SK-N-SH (cell line): ENCODE measurements around the gene RAB5IF. TPM values are rescaled to one million over a fixed set of nuclear protein-coding genes. Genes with fewer than 3 reads are reported as not detected.

ENCODE experiments used
- CTCF ChIA-PET: fragments of 300-600, 350-600 bp; formaldehyde crosslinking; extraction: SDS; loops from one replicate; lab custom pipeline; 2021; lab: Yijun Ruan, JAX
- POLR2A ChIA-PET: fragments of 350-600 bp; sonication (Branson Sonifier 250); formaldehyde crosslinking; extraction: SDS; loops from one replicate; lab custom pipeline; 2020; ENCODE audit warnings: antibody characterized with exemption, inconsistent platforms; lab: Yijun Ruan, JAX
- DNase-seq: peaks from one replicate; pipeline ENCODE4 v3.0.0; 2012
- H2AFZ ChIP-seq: fragments of 200-600 bp; sonication (generic); 2 replicates; pipeline ENCODE4 v1.8.1; 2016; ENCODE audit warnings: antibody characterized with exemption, mild to moderate bottlenecking, low read depth
- H3F3A ChIP-seq: fragments of 200-600 bp; sonication (generic); replicated peaks from 2 replicates; pipeline ENCODE3; 2016; ENCODE audit warnings: antibody characterized with exemption, mild to moderate bottlenecking; ENCODE audit not compliant: insufficient read depth
- H3K27ac ChIP-seq, 2 experiments: fragments of 200-500 bp in 1 of 2; fragments of 200-600 bp in 1 of 2; sonication (Bioruptor generic) in 1 of 2; sonication (generic), shearing (Covaris generic) in 1 of 2; 2 replicates each; pipeline versions ENCODE4 v1.5.1 to v1.6.1; 2014 to 2016; ENCODE audit warnings: low read depth in 2 of 2, inconsistent platforms in 1 of 2, low read length in 1 of 2, mild to moderate bottlenecking in 1 of 2, mixed read lengths in 1 of 2
- H3K27me3 ChIP-seq: fragments of 200-600 bp; sonication (generic), shearing (Covaris generic); 2 replicates; pipeline ENCODE4 v1.6.1; 2016; ENCODE audit warnings: mixed run types; ENCODE audit not compliant: insufficient read depth
- H3K36me3 ChIP-seq, 2 experiments: fragments of 200-500 bp in 1 of 2; fragments of 200-600 bp in 1 of 2; sonication (Bioruptor generic) in 1 of 2; sonication (generic) in 1 of 2; replicated peaks in 1 of 2; 2 replicates each; pipeline versions ENCODE3 to v1.5.1; 2014 to 2016; ENCODE audit warnings: low read length in 1 of 2, mild to moderate bottlenecking in 1 of 2; ENCODE audit not compliant: insufficient read depth in 2 of 2, control insufficient read depth in 1 of 2
- H3K4me1 ChIP-seq, 2 experiments: fragments of 200-500 bp in 1 of 2; fragments of 200-600 bp in 1 of 2; sonication (Bioruptor generic) in 1 of 2; sonication (generic), shearing (Covaris generic) in 1 of 2; 2 replicates each; pipeline versions ENCODE4 v1.5.1 to v1.6.1; 2014 to 2016; ENCODE audit warnings: low read depth in 1 of 2, low read length in 1 of 2, mixed run types in 1 of 2; ENCODE audit not compliant: insufficient read depth in 2 of 2, control insufficient read depth in 1 of 2
- H3K4me2 ChIP-seq: fragments of 200-600 bp; sonication (generic), shearing (Covaris generic); 2 replicates; pipeline ENCODE4 v1.6.1; 2017; ENCODE audit warnings: mixed run types
- H3K4me3 ChIP-seq, 2 experiments: fragments of 200-500 bp in 1 of 2; fragments of 200-600 bp in 1 of 2; sonication (Bioruptor generic) in 1 of 2; sonication (generic), shearing (Covaris generic) in 1 of 2; 2 replicates each; pipeline versions ENCODE4 v1.5.1 to v1.8.1; 2014 to 2016; ENCODE audit warnings: low read depth in 2 of 2, inconsistent platforms in 1 of 2, low read length in 1 of 2, mild to moderate bottlenecking in 1 of 2, mixed read lengths in 1 of 2, moderate library complexity in 1 of 2
- H3K79me2 ChIP-seq: fragments of 200-600 bp; sonication (generic); 2 replicates; pipeline ENCODE4 v1.8.1; 2017; ENCODE audit warnings: mild to moderate bottlenecking; ENCODE audit not compliant: insufficient read depth
- H3K9ac ChIP-seq: fragments of 200-600 bp; sonication (generic); 2 replicates; pipeline ENCODE4 v1.6.1; 2017; ENCODE audit warnings: mixed run types
- H3K9me2 ChIP-seq: fragments of 200-600 bp; sonication (generic); 2 replicates; pipeline ENCODE4 v1.6.1; 2017; ENCODE audit warnings: mixed run types
- H3K9me3 ChIP-seq: fragments of 200-600 bp; sonication (generic); 2 replicates; pipeline ENCODE4 v1.6.1; 2017; ENCODE audit warnings: mixed run types, mild to moderate bottlenecking, moderate library complexity
- H4K20me1 ChIP-seq: fragments of 200-600 bp; sonication (generic); 2 replicates; pipeline ENCODE4 v1.6.1; 2017; ENCODE audit warnings: mild to moderate bottlenecking, mixed run types; ENCODE audit not compliant: insufficient read depth
- CHD2 ChIP-seq: fragments of 150-350 bp; IDR thresholded peaks from 2 replicates; pipeline ENCODE4 v1.6.1; 2018; ENCODE audit warnings: low read length; ENCODE audit not compliant: partially characterized antibody
- ELF1 ChIP-seq: IDR thresholded peaks from 2 replicates; pipeline ENCODE4 v1.4.0; 2012
- EP300 ChIP-seq, 2 experiments: IDR thresholded peaks; 2 replicates each; pipeline versions ENCODE4 v1.4.0 to v1.6.1; 2012; ENCODE audit warnings: borderline replicate concordance in 1 of 2, low read depth in 1 of 2, low read length in 1 of 2
- FOSL2 ChIP-seq: IDR thresholded peaks from 2 replicates; pipeline ENCODE4 v1.4.0; 2012; ENCODE audit warnings: low read depth, mild to moderate bottlenecking, moderate library complexity, borderline replicate concordance
- FOXM1 ChIP-seq: IDR thresholded peaks from 2 replicates; pipeline ENCODE4 v1.4.0; 2012; ENCODE audit warnings: low read depth, mild to moderate bottlenecking
- GABPA ChIP-seq: IDR thresholded peaks from 2 replicates; pipeline ENCODE4 v1.4.0; 2012; ENCODE audit warnings: low read depth, mild to moderate bottlenecking
- GATA2 ChIP-seq: sonication (generic); formaldehyde crosslinking; IDR thresholded peaks from 2 replicates; pipeline ENCODE4 v1.5.0; 2020; ENCODE audit warnings: mild to moderate bottlenecking, missing genetic modification reagents
- JUND ChIP-seq: IDR thresholded peaks from 2 replicates; pipeline ENCODE4 v1.4.0; 2012
- MEF2A ChIP-seq: IDR thresholded peaks from 2 replicates; pipeline ENCODE4 v1.4.0; 2012; ENCODE audit warnings: low read depth, borderline replicate concordance
- MXI1 ChIP-seq: IDR thresholded peaks from 2 replicates; pipeline ENCODE4 v1.6.1; 2012; ENCODE audit warnings: mild to moderate bottlenecking, low read depth, low read length, improper control_type of control experiment
- NFIC ChIP-seq: IDR thresholded peaks from 2 replicates; pipeline ENCODE4 v1.4.0; 2012; ENCODE audit warnings: borderline replicate concordance
- NRF1 ChIP-seq: IDR thresholded peaks from 2 replicates; pipeline ENCODE4 v1.6.1; 2012; ENCODE audit warnings: low read depth, mild to moderate bottlenecking, low read length
- POLR2AphosphoS5 ChIP-seq: IDR thresholded peaks from 2 replicates; pipeline ENCODE4 v1.6.1; 2012; ENCODE audit warnings: low read depth, low read length
- RCOR1 ChIP-seq: fragments of 150-350 bp; IDR thresholded peaks from 2 replicates; pipeline ENCODE4 v1.6.1; 2017; ENCODE audit warnings: antibody characterized with exemption, low read length
- RFX5 ChIP-seq: IDR thresholded peaks from 2 replicates; pipeline ENCODE4 v1.6.1; 2012; ENCODE audit warnings: mild to moderate bottlenecking, improper control_type of control experiment, low read length
- RXRA ChIP-seq: IDR thresholded peaks from 2 replicates; pipeline ENCODE4 v1.4.0; 2012; ENCODE audit warnings: low read depth, mild to moderate bottlenecking, borderline replicate concordance
- SIN3A ChIP-seq: IDR thresholded peaks from 2 replicates; pipeline ENCODE4 v1.6.1; 2012; ENCODE audit warnings: low read depth, mild to moderate bottlenecking, low read length, moderate library complexity, borderline replicate concordance
- SMC3 ChIP-seq: IDR thresholded peaks from 2 replicates; pipeline ENCODE4 v1.6.1; 2012; ENCODE audit warnings: low read depth, low read length, improper control_type of control experiment
- TCF12 ChIP-seq: IDR thresholded peaks from 2 replicates; pipeline ENCODE4 v1.4.0; 2012
- TEAD4 ChIP-seq: IDR thresholded peaks from 2 replicates; pipeline ENCODE4 v1.4.0; 2012; ENCODE audit warnings: mild to moderate bottlenecking, borderline replicate concordance; ENCODE audit not compliant: insufficient read depth
- YY1 ChIP-seq: IDR thresholded peaks from 2 replicates; pipeline ENCODE4 v1.4.0; 2012; ENCODE audit warnings: low read depth, mild to moderate bottlenecking
- WGBS: methylation state at CpG from one replicate; pipeline ENCODE4 v1.1.6; 2017; ENCODE audit warnings: low lambda C conversion rate; 5-methylcytosine and 5-hydroxymethylcytosine counted together
- polyA plus RNA-seq, 3 experiments: library from polyadenylated mRNA; depleted of rRNA; stranded (reverse); fragments of >200 nt; gene quantifications; 2 replicates each; pipeline ENCODE4 v1.2.3, GENCODE V29; 2012
- TF ChIP-seq, protein P1 (sequence below): IDR thresholded peaks from 2 replicates; pipeline ENCODE4 v1.4.0; 2012; ENCODE audit warnings: low read depth, borderline replicate concordance
- TF ChIP-seq, protein P2 (sequence below): fragments of 200-600 bp; sonication (generic); IDR thresholded peaks from 2 replicates; pipeline ENCODE4 v1.6.1; 2017; ENCODE audit warnings: antibody characterized with exemption, mild to moderate bottlenecking, moderate library complexity
- TF ChIP-seq, protein P3 (sequence below): fragments of 150-350 bp; IDR thresholded peaks from 2 replicates; pipeline ENCODE4 v1.6.1; 2016; ENCODE audit warnings: mild to moderate bottlenecking, low read depth, low read length

RAB5IF gene
- polyA plus RNA-seq, 1 of the 3 experiments (the other 2 are of a cell fraction), result 91.1 TPM

DNA sequence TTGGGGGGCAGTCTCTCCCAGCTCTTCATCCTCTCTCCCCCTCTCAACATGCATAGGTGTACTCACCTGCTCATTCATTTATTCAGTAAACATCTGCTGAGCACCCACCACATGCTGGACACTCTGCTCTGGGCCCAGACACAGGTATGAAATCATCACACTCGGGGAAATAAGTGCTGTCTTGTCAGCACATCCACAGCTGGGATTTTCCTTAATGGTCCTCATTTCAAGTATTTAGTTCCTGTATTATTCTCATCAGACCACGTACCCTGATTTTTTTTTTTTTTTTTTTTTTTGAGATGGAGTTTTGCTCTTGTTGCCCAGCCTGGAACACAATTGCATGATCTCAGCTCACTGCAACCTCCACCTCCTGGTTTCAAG, 19.4 kb downstream of the RAB5IF start:
- ChIA-PET POLR2A (no interaction called here), CTCF (interaction anchor here (0.6 to 2.2 kb wide), 2 partner anchors 13 to 15 kb away, joined by 3 to 9 read pairs; no protein-coding TSS in a partner anchor)
- H3K4me3 ChIP-seq, result no peak overlapping the region
- no peak for TF ChIP-seq TCF12
- no peak for TF ChIP-seq NFIC
- no peak for TF ChIP-seq FOXM1
- no peak for TF ChIP-seq SMC3
- TF ChIP-seq MXI1, result no peak
- TF ChIP-seq GABPA, result no peak
- TF ChIP-seq YY1, result no peak
- TF ChIP-seq NRF1, result no peak
- TF ChIP-seq GATA2 (CRISPR knock-in tag), result no peak
- TF ChIP-seq EP300 (IDR thresholded peaks at IDR 0.05; ENCODE audit: borderline replicate concordance in 1 of 2, low read depth in 1 of 2, low read length in 1 of 2), result no peak
- TF ChIP-seq, protein P1, sequence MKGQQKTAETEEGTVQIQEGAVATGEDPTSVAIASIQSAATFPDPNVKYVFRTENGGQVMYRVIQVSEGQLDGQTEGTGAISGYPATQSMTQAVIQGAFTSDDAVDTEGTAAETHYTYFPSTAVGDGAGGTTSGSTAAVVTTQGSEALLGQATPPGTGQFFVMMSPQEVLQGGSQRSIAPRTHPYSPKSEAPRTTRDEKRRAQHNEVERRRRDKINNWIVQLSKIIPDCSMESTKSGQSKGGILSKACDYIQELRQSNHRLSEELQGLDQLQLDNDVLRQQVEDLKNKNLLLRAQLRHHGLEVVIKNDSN, result no peak
- no peaks in the 10 kb centered on the region for H3K36me3 ChIP-seq
- no peak overlapping the region for H3K27ac ChIP-seq
- no peaks in the 10 kb centered on the region for H3K9me2 ChIP-seq
- H4K20me1 ChIP-seq, result no peaks in the 10 kb centered on the region
- H3K4me1 ChIP-seq, result no peaks in the 10 kb centered on the region
- H3K9me3 ChIP-seq, result no peaks in the 10 kb centered on the region
- no peak overlapping the region for H3K9ac ChIP-seq
- no peak for DNase-seq
- H2AFZ ChIP-seq, result no peak overlapping the region
- no peaks in the 10 kb centered on the region for H3F3A ChIP-seq
- H3K27me3 ChIP-seq, result no peaks in the 10 kb centered on the region
- no peak overlapping the region for H3K4me2 ChIP-seq
- WGBS, result 82% methylated on average over 2 of the region's 2 CpGs
- no peaks in the 10 kb centered on the region for H3K79me2 ChIP-seq

DNA sequence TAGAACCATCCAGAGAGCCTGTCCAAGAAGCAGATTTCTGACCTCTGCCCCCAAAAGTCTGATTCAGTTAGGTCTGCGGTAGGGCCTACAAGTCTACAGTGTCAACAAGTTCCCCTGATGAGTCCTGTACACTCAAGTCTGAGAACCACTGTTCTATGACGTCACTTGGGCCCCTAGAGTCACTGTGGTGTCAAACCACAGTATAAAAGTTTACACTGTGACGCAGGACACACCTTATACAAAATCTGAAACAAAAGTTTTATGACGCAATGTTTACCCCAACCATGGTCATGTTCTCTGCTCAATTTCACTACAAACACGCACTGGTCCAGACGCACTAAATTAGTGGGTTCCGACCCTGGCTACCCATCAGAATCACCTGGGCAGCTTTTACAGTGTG, 22.5 kb downstream of the RAB5IF start:
- H3K4me3 ChIP-seq, result no peak overlapping the region
- H3K9me2 ChIP-seq, result no peaks in the 10 kb centered on the region
- no peaks in the 10 kb centered on the region for H3K4me1 ChIP-seq
- no peak for TF ChIP-seq JUND
- no peak for TF ChIP-seq POLR2AphosphoS5
- TF ChIP-seq FOSL2, result no peak
- TF ChIP-seq SMC3, result no peak
- no peak for TF ChIP-seq EP300 (IDR thresholded peaks at IDR 0.05; ENCODE audit: borderline replicate concordance in 1 of 2, low read depth in 1 of 2, low read length in 1 of 2)
- TF ChIP-seq, protein P2, sequence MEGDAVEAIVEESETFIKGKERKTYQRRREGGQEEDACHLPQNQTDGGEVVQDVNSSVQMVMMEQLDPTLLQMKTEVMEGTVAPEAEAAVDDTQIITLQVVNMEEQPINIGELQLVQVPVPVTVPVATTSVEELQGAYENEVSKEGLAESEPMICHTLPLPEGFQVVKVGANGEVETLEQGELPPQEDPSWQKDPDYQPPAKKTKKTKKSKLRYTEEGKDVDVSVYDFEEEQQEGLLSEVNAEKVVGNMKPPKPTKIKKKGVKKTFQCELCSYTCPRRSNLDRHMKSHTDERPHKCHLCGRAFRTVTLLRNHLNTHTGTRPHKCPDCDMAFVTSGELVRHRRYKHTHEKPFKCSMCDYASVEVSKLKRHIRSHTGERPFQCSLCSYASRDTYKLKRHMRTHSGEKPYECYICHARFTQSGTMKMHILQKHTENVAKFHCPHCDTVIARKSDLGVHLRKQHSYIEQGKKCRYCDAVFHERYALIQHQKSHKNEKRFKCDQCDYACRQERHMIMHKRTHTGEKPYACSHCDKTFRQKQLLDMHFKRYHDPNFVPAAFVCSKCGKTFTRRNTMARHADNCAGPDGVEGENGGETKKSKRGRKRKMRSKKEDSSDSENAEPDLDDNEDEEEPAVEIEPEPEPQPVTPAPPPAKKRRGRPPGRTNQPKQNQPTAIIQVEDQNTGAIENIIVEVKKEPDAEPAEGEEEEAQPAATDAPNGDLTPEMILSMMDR, result no peak
- TF ChIP-seq ELF1, result no peak
- TF ChIP-seq GABPA, result no peak
- no peak for TF ChIP-seq FOXM1
- TF ChIP-seq MEF2A, result no peak
- TF ChIP-seq RCOR1, result no peak
- TF ChIP-seq YY1, result no peak
- no peak for TF ChIP-seq CHD2
- TF ChIP-seq TEAD4, result no peak
- no peak for TF ChIP-seq SIN3A
- no peak for TF ChIP-seq RFX5
- TF ChIP-seq, protein P3, sequence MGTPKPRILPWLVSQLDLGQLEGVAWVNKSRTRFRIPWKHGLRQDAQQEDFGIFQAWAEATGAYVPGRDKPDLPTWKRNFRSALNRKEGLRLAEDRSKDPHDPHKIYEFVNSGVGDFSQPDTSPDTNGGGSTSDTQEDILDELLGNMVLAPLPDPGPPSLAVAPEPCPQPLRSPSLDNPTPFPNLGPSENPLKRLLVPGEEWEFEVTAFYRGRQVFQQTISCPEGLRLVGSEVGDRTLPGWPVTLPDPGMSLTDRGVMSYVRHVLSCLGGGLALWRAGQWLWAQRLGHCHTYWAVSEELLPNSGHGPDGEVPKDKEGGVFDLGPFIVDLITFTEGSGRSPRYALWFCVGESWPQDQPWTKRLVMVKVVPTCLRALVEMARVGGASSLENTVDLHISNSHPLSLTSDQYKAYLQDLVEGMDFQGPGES, result no peak
- TF ChIP-seq RXRA, result no peak
- no peak for DNase-seq
- POLR2A ChIA-PET, result no interaction called here
- no peak overlapping the region for H3K9ac ChIP-seq
- no peak overlapping the region for H3K27ac ChIP-seq
- H3K27me3 ChIP-seq, result no peaks in the 10 kb centered on the region
- H3F3A ChIP-seq, result no peaks in the 10 kb centered on the region
- no peaks in the 10 kb centered on the region for H3K9me3 ChIP-seq
- H4K20me1 ChIP-seq, result no peaks in the 10 kb centered on the region
- H3K4me2 ChIP-seq, result no peak overlapping the region
- no peak overlapping the region for H2AFZ ChIP-seq
- CTCF ChIA-PET, result interaction anchor here (1.3 to 2.1 kb wide), 2 partner anchors 15 to 22 kb away, joined by 3 to 8 read pairs; partner anchors contain the start of gene RAB5IF
- whole genome bisulfite sequencing, result 91% methylated on average over 7 of the region's 7 CpGs
- H3K79me2 ChIP-seq, result no peaks in the 10 kb centered on the region
- H3K36me3 ChIP-seq, result no peaks in the 10 kb centered on the region
